Transverse colon (tissue), 4 donors: Measurements from ENCODE around the gene NMB.

Experiments
- CTCF ChIP-seq, 5 experiments: fragments of 200-600 bp in 3 of 5; fragments of 450-650 bp in 2 of 5; sonication (generic) in 3 of 5; IDR thresholded peaks; 1 replicate in 2 of 5; 2 replicates in 3 of 5; pipeline ENCODE4 v1.5.1; 2016 to 2017; ENCODE audit warnings: antibody characterized with exemption in 5 of 5, inconsistent platforms in 3 of 5, mild to moderate bottlenecking in 2 of 5, moderate library complexity in 1 of 5
- EP300 ChIP-seq: sonication (generic); formaldehyde crosslinking; IDR thresholded peaks from one replicate; pipeline ENCODE4 v1.6.1; 2017; ENCODE audit warnings: antibody characterized with exemption, low read depth
- POLR2A ChIP-seq: fragments of 450-650 bp; IDR thresholded peaks from one replicate; pipeline ENCODE4 v1.6.1; 2016; ENCODE audit warnings: antibody characterized with exemption, mild to moderate bottlenecking, moderate library complexity
- POLR2AphosphoS5 ChIP-seq, 3 donors: sonication (generic); formaldehyde crosslinking; IDR thresholded peaks; one replicate each; pipeline ENCODE4 v1.6.1; 2016; ENCODE audit warnings: antibody characterized with exemption in 3 of 3

- no peak for TF ChIP-seq POLR2AphosphoS5 (IDR thresholded peaks at IDR 0.05)
- TF ChIP-seq CTCF (IDR thresholded peaks at IDR 0.05) = no peak
- no peak for TF ChIP-seq EP300
- no peak for TF ChIP-seq POLR2A
Measured at GRCh38 chr15:84620626-84621025, 37.4 kb downstream of the NMB start.
